GM21423 (cell line): ENCODE measurements around the gene ZNF664.

Experiments used
- ATAC-seq: cut with Tn5 transposase; IDR thresholded peaks from one replicate; pipeline ENCODE4 v1.9.1; 2021; ENCODE audit warnings: mild to moderate bottlenecking, moderate library complexity; ENCODE audit not compliant: unreplicated experiment

Gene ZNF664

DNA sequence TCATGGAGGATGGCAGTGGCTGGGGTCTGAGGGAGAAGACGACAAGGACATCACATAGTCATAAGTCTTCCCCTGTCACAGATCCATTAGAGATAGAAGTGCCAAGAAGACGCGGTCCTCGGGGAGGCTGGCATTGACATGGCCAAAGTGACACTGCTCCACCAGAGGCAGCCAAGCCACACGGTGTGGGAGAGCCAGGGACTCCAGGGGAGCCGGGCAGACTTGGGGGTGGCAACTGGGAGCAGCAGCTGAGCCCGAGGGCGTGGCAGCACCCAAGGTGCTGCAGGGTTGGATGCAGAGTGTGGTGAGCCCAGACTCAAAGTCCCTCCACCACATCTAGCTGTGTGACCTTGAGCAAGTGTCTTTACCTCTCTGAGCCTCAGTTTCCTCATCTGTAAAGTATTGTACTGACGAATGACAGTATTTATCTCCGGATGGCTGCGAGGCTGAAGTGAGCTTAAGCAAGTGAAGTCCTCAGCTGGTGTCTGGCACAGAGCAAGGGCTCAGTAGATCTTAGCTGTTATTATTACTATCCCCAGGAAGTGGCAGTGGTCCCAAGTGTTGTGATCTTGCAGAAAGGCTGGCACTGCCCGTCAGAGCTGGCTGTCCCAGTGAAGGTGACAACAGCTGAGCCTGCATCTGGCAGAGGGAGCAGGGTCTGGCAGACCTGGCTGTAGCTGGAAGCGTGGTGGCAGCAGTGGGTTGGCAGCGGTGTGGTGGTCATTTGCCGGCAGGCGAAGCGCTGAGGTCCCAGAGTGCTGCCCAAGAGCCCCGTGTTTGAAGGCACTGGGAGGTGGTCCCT lies 54.9 kb downstream of the ZNF664 start:
- ATAC-seq = no peak

DNA sequence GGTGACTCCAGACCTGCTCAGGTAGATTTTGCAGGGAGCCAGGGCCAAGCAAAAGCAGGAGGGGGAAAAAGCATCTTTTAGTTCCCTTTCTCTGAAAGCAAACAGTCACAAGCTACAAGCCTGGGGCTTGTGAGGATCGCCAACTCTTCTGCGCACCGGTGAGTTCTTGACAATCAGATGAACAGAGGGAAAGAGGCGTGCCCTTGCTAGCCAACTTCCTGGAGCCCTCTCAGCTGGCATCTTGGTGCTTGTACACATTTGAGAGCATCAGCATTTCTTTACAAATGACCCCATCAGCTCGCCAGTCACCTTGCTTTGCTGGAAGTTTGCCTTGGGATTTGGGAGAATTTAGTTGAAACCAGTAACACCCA lies 55.5 kb downstream of the ZNF664 start:
- ATAC-seq = no peak

DNA sequence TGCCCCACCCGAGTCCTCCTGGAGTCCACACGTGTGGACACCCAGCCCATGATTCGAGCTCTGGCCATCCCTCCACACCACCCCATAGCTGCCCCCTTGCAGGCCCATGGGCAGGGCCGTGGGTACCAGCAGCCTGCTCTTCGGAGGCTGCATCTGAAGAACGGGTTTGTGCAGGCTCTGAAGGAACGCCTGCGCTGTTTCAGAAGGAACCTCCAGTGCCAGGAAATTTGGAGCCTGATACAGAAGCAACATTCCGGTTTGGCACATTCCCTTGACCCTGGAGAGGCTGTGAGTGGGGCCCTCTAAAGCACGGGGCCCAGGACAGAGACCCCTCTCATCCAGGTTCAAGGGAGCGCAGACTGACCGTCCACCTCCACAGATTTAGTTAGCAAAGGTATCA lies 57.0 kb downstream of the ZNF664 start:
- no peak for ATAC-seq

DNA sequence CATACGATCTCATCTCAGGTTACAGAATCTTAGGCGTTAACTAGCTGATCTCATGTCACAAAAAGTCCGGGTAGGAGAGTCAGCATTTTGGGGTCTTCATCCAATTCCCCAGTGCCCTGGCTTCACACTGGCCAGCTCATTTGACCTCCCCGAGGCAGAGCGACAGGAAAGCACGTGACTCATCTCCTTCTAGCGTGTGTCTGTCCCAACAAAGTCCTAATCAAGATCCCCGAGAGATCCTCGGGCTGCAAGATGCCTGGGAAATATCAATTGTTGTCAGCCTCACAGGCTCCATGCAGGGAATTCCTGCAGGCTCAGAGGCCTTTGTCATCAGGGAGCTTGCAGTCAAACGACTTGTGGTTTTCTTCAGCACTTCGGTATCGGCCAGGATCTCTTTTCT lies 57.5 kb downstream of the ZNF664 start:
- ATAC-seq = no peak

DNA sequence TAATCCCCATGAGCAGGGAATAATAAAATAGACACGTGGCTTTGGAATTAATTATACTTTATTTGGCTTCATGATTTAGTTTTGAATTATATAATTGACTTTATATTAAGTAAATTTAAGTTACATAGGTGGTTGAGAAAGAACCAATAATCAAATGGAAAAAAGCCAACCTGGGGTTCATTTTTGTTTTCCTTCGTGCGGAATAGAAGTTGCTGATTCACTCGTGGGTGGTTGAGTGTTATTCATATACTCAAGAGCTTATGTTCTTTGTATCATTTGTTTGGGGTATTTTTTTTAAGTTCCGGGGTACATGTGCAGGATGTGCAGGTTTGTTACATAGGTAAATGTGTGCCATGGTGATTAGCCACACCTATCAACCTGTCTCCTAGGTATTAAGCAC lies 58.0 kb downstream of the ZNF664 start:
- ATAC-seq = no peak

DNA sequence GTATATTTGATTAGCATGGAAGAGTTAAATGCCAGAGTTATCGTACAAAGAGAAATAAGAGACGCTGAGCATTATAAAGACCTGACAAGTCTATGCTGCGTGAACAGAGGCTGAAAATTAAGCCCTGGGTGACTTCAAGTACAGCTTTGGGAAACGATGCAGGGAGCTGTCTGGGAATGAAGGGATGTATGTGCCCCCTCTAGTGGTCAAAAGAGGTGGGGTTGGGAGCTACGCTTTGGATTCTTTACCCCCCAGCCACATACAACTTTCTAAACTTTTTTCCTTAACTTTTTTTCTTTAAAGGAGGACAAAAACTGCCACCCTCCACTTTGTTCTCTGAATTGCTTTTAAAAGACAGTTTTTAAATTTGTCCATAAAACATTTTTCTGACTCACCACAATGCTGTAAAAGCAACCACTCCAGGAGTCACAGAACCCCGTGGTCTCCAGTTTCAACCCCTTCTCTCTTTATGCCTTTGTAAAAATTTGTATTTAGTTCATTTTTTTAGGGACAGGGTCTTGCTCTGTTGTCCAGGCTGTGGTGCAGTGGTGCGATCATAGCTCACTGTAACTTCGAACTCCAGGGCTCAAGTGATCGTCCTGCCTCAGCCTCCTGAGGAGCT lies 59.4 kb downstream of the ZNF664 start:
- no peak for ATAC-seq

DNA sequence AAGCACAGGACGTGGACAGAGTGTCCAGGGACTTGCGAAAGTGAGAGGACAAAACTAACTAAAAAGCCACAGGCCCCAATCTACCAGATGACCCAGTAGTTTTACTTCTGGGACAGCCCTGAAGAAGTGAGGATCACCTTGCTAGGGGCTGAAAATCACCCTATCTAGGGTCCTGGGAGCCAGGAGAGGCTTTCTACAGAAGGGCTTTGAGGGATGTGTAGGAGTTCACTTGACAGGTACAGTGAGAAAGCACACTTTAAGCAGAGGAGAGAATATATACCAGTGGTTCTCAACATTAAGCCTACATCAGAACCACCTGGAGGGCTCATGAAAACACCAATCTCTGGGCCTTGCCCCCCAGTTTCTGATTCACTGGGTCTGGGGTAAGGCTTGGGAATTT lies 60.8 kb downstream of the ZNF664 start:
- ATAC-seq = no peak

DNA sequence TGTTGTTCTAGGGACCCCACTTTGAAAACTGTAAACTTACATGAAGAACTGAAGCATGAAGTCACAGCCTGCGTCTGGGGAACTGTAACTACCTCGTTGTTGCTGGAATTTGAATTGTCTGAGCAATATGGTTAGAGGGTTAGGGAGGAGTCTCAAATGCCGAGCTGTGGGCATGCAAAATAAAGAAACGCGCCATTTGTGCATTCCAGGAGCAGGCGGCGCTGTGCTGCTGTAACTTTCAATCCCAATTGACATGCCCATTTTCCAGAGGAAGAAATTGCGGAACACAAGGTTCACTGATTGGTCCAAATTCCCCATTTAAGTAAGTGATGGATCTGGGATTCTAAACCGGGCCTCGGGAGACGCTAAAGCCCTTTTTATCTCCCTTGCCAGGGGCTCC lies 61.3 kb downstream of the ZNF664 start:
- ATAC-seq = no peak

DNA sequence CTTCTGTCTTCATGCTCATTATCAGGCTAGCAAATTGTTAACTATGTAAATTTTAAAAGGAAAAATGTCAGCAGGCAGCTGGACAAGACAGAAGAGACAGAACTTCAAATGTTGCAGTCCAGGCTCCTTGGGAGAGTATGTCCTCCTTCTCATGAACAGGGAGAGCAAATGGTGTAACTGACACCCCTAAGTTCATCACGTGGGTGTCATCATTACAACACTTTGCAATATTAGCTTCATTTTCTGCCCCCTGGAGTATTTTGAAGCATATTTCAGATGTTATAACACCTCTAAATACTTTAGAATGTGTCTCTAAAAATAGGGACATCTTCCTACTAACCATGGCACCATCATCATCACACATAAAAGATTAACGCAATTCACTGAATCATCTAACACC lies 62.1 kb downstream of the ZNF664 start:
- no peak for ATAC-seq

DNA sequence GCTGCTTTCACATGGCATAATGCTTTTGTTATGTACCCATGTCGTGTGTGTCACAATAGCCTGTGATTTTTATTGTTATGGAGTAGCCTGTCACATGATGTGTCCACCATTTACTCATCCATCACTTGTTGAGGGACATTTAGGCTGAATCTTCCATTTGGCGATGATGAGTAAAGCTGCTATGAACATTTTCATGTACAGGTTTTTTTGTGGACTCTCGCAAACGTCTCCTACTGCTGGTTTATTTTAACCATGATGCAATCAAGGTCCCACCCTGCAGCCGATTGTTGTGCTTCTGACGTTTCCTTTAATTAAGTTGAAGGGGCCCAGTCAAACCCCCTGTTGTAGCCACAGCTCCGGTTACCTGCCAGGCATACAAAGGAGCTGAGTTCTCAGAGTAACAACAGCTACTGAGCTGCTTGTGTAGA lies 63.2 kb downstream of the ZNF664 start:
- ATAC-seq = no peak

DNA sequence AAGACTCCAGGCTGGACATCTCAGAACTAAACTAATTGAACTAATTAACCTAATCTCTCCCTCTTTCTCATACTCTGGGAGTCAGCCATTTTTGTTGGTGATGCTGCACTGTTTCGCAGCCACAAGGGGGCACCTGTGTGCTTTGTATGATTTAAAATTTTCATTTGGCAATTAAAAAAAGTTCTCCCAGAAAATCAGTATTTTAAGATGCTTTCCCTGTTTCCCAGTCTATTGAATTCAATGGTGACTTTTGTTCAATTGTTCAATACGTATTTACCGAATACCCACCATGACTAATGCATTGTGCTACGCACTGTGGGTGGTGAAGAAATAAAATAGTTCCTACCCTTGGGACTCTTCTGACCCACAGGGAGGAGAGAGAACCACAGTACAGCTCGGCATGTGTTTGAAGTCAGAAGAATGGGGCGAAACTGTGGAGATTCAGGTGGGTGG lies 63.7 kb downstream of the ZNF664 start:
- no peak for ATAC-seq

DNA sequence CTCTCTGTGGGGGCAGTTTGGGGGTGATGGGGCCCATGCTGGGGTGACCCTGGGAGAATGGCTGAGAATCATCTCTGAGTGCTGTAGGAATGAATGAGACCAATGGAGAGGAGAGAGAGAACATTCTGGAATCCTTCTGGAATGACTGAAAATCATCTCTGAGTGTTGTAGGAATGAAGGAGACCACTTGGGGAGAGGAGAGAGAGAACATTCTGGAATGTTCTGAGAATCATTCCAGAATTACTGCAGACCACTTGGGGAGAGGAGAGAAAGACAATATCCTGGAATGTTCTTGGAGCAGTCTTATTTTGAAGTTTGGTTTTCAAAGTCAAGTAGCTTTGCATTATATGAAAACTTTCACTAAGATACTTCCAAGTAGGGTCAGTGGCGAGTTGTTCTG lies 64.3 kb downstream of the ZNF664 start:
- ATAC-seq = no peak

DNA sequence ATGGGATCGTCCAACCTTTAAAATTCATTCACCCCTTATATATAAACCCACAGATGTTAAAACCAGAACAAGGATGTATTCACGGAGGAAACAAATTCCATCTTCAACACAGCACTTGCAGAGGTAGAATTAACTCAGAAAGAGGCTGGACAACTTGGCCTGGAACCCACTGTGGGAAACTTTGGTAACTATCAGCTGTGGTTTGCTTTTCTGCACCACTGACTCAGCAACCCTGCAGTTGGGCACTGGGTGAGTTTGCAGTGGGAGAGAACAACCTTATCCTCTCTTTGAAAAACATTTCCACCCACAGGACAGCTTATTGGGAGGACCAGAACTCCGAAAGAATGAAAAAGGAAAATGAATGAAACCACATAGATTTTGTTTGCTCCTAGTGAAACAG lies 66.3 kb downstream of the ZNF664 start:
- no peak for ATAC-seq

DNA sequence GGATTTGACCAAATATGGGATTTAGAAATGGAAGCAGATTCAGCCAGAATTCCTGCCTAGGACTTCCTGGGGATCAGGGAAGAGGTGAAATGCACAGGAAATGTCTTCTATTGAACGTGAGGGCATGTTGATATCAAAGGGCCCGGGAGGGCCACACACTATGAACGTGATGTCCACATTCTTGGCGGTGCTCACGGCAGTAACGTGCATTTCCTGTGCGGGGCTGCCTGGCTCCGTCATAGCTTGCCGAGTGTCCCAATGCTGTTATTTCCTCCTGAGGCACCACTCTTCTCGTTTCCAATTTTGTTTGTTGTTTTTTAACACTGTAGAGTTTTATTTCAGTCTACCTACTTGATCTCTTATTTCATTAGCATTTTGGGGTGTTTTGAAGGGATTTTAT lies 67.3 kb downstream of the ZNF664 start:
- no peak for ATAC-seq

DNA sequence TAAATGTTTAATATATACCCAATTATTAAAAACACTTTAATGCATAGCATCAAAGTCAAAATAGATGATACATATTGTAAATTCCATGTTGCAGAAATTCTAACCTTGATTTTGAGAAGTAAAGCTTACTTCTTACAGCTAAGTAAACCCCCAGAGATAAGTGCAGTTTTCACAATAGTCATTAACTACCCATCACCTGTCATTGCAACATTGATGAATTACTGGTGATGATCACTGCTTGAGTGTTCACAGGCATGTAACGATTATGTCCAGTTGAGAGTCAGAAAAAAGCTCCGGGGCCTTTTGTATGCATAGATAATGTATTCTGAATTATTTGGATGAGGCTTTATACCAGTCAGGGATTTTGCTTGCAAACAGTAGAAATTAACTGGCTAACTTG lies 67.7 kb downstream of the ZNF664 start:
- no peak for ATAC-seq

DNA sequence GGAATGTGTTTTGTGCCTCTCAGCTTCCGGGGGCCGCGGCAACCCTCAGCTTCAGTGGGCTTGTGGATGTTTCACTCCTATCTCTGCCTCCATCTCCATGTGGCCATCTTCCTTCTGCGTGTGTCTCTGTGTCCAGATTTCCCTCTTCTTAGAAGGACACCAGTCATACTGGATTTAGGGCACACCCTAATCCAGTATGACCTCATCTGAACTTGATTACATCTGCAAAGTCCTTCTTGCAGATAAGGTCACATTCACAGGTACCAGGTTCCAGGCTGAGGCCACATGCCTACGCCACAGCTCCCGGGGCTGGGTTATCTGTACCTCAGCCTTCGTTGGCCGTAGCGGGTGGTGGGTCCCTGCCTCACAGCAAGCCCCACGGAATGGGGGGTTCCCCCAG lies 68.9 kb downstream of the ZNF664 start:
- ATAC-seq = no peak

DNA sequence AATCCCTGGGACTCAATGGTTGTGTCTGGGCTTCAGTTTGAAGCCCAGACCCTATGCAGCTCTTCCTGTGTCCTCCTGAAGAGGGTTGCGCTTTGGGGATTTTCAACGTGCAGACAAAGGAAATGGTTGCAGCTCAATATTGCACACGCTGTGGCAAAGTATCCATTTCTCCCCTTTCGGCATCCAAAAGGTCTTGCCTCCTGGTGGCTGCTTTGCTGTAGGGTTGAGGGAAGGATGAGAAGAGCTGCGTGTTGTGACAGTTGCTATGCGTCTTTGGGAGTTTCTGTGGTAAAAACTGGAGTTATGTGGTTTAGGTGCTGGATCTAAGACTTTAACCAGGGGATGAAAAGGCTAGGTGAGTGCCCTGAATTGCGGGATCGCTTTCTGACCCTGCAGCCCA lies 71.0 kb downstream of the ZNF664 start:
- no peak for ATAC-seq

DNA sequence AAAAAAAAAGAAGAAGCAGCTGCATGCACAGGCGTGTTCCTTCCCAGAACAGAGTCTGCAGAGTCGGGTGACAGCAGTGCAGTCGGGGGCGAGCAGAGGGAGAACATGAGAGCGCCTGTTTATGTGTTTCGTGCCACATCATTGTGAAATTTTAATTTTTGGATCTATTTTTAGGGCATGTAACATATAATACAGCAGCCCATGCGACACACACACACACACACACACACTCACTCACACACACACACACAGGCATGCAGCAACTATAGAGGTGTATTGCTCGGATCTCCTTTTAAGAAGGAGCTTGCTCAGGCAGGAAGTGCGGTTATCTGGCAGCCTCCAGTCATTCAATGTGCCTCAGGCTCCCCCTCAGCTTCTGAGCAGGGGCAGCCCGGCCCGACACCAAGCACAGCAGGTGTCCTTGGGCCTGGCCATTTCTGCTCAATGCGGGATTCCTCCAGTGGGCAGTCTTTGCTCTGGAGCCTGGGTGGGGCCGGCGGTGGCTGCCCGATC lies 71.8 kb downstream of the ZNF664 start:
- no peak for ATAC-seq

DNA sequence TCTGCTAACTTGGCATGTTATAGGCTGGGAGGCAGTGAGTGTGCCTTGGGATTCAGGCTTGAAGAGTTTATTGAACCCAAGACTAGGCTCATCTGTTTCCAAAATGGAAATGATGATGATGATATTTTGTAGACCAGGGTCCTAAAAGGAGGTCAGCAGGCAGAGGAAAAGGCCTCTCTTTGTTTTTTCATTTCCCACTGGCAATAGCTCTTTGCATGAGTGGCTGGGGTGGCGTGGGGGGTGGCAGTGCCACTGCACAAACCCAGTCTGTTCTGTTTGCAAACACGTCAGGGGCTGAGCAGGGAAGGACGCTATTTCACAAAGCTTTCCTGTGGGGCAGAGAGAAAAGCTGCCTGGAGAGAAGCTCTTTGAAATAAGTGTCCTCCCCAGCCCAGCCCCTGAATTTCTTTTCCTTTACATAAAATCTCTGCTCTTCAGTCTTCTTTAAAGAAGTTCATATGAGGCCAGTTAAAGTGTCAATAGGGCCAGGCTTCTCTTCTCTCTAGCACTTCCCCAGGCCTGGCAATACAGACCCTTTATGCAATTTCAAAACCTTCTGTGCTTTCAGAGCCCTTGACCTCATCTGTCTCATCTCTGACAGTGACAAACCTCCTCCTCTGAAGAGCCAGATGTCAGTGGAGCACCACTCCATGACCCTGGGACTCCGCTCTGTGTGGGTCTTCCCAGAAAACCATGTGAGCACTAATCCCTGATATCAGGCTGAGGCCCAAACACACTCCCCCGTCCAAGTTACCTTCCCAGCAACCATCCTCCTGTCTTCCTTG lies 72.8 kb downstream of the ZNF664 start:
- ATAC-seq = no peak

DNA sequence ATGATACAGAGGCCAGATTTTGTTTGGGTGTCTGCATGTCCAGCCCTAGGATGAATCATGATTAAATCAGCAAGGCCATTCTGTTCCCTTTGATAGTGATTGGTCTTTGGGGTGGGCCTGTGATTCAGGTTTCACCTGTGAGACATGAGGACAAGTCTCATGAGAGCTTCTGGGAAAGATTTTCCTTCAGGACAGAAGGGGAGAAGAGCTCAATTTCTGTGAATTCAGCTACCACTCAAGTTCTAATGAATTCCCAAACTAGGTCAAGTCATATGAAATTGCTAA lies 73.4 kb downstream of the ZNF664 start:
- no peak for ATAC-seq

DNA sequence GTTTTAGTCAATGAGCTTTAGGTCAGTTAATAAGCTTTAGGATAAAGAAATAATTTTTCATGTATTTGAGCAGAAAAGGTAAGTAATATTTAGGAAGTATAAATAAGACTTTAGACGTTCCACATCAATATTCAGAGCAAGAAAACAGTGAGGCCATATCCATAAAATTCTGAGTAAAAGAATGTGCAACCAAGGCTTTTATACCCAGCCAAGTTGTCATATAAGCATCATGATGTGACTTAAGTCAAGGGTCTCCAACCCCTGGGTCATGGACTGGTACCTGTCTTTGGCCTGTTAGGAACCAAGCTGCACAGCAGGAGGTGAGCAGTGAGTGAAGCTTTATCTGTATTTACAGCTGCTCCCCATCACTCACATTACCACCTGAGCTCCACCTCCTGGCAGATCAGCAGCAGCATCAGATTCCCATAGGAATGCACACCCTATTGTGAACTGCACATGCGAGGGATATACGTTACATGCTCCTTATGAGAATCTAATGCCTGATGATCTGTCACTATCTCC lies 74.1 kb downstream of the ZNF664 start:
- ATAC-seq = no peak
